Stomach (tissue), 19 donors: Measurements from ENCODE around the gene IFT52. TPM values are rescaled to one million over a fixed set of nuclear protein-coding genes. Genes with fewer than 3 reads are reported as not detected.

Source experiments
- DNase-seq, 2 donors: peaks; one replicate each; pipeline versions ENCODE4 v3.0.0 to v3.0.0-alpha.2; 2013 to 2019
- H3K27ac ChIP-seq, 5 donors: fragments of 200-600 bp in 4 of 5; sonication (generic) in 4 of 5; one replicate each; pipeline ENCODE4 v1.5.1; 2013 to 2019; ENCODE audit warnings: mild to moderate bottlenecking in 1 of 5, moderate library complexity in 1 of 5
- H3K27me3 ChIP-seq, 3 donors: fragments of 200-600 bp; sonication (generic); one replicate each; pipeline ENCODE4 v1.5.1; 2017 to 2019; ENCODE audit warnings: mixed run types in 1 of 3
- H3K36me3 ChIP-seq, 4 donors: fragments of 200-600 bp; sonication (generic); 1 replicate in 3 of 4; 2 replicates in 1 of 4; pipeline ENCODE4 v1.5.1; 2016 to 2019
- H3K4me1 ChIP-seq, 4 donors: fragments of 200-600 bp; sonication (generic); one replicate each; pipeline ENCODE4 v1.5.1; 2016 to 2019
- H3K4me3 ChIP-seq, 4 donors: fragments of 200-600 bp; sonication (generic) in 3 of 4; one replicate each; pipeline ENCODE4 v1.5.1; 2016 to 2019; ENCODE audit warnings: mild to moderate bottlenecking in 1 of 4
- H3K9me3 ChIP-seq, 4 donors: fragments of 200-600 bp; sonication (generic); one replicate each; pipeline ENCODE4 v1.5.1; 2016 to 2019
- EP300 ChIP-seq: sonication (generic); formaldehyde crosslinking; IDR thresholded peaks from one replicate; pipeline ENCODE4 v1.6.1; 2017; ENCODE audit warnings: antibody characterized with exemption
- POLR2A ChIP-seq, 4 donors: fragments of 450-650 bp; IDR thresholded peaks; one replicate each; pipeline ENCODE4 v1.6.1; 2016; ENCODE audit warnings: antibody characterized with exemption in 4 of 4, control low read depth in 2 of 4, mild to moderate bottlenecking in 1 of 4, moderate library complexity in 1 of 4
- POLR2AphosphoS5 ChIP-seq, 3 donors: sonication (generic); formaldehyde crosslinking; IDR thresholded peaks; one replicate each; pipeline ENCODE4 v1.6.1; 2016; ENCODE audit warnings: antibody characterized with exemption in 3 of 3
- WGBS, 5 donors: extraction: QIAGEN DNeasy Blood & Tissue Kit in 3 of 5; methylation state at CpG; one replicate each; pipeline versions ENCODE4 v1.1.5 to v1.1.7; 2013 to 2018; 5-methylcytosine and 5-hydroxymethylcytosine counted together
- intact Hi-C: fragments of 100-400 bp; cut with DNase I; formaldehyde crosslinking; loops from one replicate; pipeline ENCODE4 v1.15.1; 2023; ENCODE audit warnings: low total_unique reads
- long read RNA-seq, 10 donors: transcript quantifications; one replicate each; lab custom pipeline, GENCODE V29; 2026
- polyA plus RNA-seq, 3 donors: library from polyadenylated mRNA; stranded (reverse); fragments of 200-250 nt; gene quantifications; one replicate each; pipeline ENCODE4 v1.2.3, GENCODE V29; 2013
- total RNA-seq, 5 donors: library from RNA; depleted of rRNA; stranded (reverse); fragments of >200 nt; gene quantifications; one replicate each; pipeline versions ENCODE4 v1.1.0 to v1.2.3, GENCODE V29; 2014 to 2016
- TF ChIP-seq, protein P1 (sequence below), 7 experiments: fragments of 450-650 bp in 4 of 7; fragments of 200-600 bp in 3 of 7; sonication (generic) in 3 of 7; IDR thresholded peaks; one replicate each; pipeline ENCODE4 v1.5.1; 2016 to 2019; ENCODE audit warnings: antibody characterized with exemption in 7 of 7, control low read depth in 2 of 7, mild to moderate bottlenecking in 1 of 7
- donor health status: healthy with polysubstance abuse.
- donor health status: Bipolar disorder and iron deficiency.
- donor health status: healthy.

Gene IFT52, protein sequence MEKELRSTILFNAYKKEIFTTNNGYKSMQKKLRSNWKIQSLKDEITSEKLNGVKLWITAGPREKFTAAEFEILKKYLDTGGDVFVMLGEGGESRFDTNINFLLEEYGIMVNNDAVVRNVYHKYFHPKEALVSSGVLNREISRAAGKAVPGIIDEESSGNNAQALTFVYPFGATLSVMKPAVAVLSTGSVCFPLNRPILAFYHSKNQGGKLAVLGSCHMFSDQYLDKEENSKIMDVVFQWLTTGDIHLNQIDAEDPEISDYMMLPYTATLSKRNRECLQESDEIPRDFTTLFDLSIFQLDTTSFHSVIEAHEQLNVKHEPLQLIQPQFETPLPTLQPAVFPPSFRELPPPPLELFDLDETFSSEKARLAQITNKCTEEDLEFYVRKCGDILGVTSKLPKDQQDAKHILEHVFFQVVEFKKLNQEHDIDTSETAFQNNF
- total RNA-seq (10 to 100 TPM in 1 of 5 donors, 1 to 10 TPM in 2, under 1 TPM in 1, not detected in 1; 0.45 to 41.5 (median 6.4) TPM), polyA plus RNA-seq (10 to 100 TPM; 12.9 to 24.9 (median 17.6) TPM)
- long read RNA-seq, donor 1, transcript IFT52-201 (14 exons, 1,757 nt): major isoform, 7 of 8 reads
- long read RNA-seq, donor 1, partial matches to known transcripts: 0 of 8 reads
- long read RNA-seq, donor 1, other reads (novel, unspliced or antisense): 0 of 8 reads
- long read RNA-seq, donor 2, transcript IFT52-202 (14 exons, 1,599 nt): major isoform, 6 of 8 reads
- long read RNA-seq, donor 2, partial matches to known transcripts: 0 of 8 reads
- long read RNA-seq, donor 2, other reads (novel, unspliced or antisense): 0 of 8 reads
- long read RNA-seq, donor 3, partial matches to known transcripts: 0 of 4 reads
- long read RNA-seq, donor 3, other reads (novel, unspliced or antisense): 0 of 4 reads
- long read RNA-seq, donor 4, partial matches to known transcripts: 0 of 1 reads
- long read RNA-seq, donor 4, other reads (novel, unspliced or antisense): 0 of 1 reads
- long read RNA-seq, donor 5, transcript IFT52-201 (14 exons, 1,757 nt): major isoform, 6 of 12 reads
- long read RNA-seq, donor 5, transcript IFT52-202 (14 exons, 1,599 nt): minor isoform, 5 of 12 reads
- long read RNA-seq, donor 5, partial matches to known transcripts: 0 of 12 reads
- long read RNA-seq, donor 5, other reads (novel, unspliced or antisense): 0 of 12 reads
- long read RNA-seq, donor 6, transcript IFT52-201 (14 exons, 1,757 nt): major isoform, 12 of 23 reads
- long read RNA-seq, donor 6, transcript IFT52-202 (14 exons, 1,599 nt): minor isoform, 10 of 23 reads
- long read RNA-seq, donor 6, partial matches to known transcripts: 0 of 23 reads
- long read RNA-seq, donor 6, other reads (novel, unspliced or antisense): 0 of 23 reads
- long read RNA-seq, donor 7, transcript IFT52-201 (14 exons, 1,757 nt): major isoform, 10 of 13 reads
- long read RNA-seq, donor 7, partial matches to known transcripts: 0 of 13 reads
- long read RNA-seq, donor 7, other reads (novel, unspliced or antisense): 0 of 13 reads
- long read RNA-seq, donor 8, transcript IFT52-201 (14 exons, 1,757 nt): major isoform, 6 of 9 reads
- long read RNA-seq, donor 8, partial matches to known transcripts: 0 of 9 reads
- long read RNA-seq, donor 8, other reads (novel, unspliced or antisense): 0 of 9 reads
- long read RNA-seq, donor 9, transcript IFT52-201 (14 exons, 1,757 nt): major isoform, 5 of 16 reads
- long read RNA-seq, donor 9, partial matches to known transcripts: 6 of 16 reads
- long read RNA-seq, donor 9, other reads (novel, unspliced or antisense): 0 of 16 reads
- long read RNA-seq, donor 10, partial matches to known transcripts: 0 of 5 reads
- long read RNA-seq, donor 10, other reads (novel, unspliced or antisense): 0 of 5 reads

DNA sequence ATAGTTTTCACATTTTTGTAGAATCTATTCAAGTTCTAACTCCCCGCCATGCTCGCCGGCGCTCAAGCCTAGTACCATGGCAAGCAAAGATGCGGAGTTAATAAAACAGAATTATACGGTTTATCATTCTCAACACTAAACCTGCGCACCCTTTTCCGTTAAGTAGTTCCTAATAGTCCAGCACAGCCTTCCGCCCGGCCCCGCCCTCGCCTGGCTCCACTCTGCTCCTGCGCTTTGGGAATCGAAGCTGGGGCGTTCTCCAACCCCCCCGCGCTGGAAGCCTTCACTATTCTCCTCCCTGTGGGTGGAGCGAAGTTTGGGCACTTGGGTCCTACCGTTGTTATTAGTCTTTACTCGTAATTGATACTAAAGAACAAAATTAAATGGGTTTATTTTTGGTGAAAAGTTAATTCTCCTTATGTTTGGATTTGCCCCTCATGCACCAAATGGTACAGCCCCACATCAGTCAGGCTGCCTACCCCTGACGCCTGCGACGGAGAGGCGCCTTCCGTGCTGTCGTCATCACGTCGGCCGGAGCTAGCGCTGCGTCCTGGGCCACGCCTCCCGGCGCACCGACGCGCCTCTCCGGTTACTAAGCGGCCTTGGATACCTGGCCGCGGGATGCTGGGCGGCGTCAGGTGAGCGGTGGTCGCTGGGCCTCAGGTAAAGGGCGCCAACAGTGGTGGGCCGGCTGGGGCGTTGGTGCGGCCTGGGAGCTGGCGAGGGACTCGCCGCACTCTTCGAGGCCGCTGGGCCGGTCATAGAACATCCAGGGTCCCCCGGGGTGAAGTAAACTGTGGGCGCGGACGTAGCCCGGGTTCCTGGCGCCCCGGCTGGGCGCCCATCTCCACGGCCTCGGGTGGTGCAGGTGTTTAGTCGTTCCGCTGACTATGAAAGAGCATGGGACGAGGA is at the start of gene IFT52:
IFT52 (plus strand) TSS at position 546 of the 912 bp plus-strand sequence. CDS start 3,762 bp downstream, outside the sequence.
- WGBS, 5 donors: 0 to 1% (median 0%) methylated on average over 37 to 68 of the region's 68 CpGs
- peak within 1 kb of the TSS; percentile 72 to 88 (median 82) for H3K27ac ChIP-seq
- peak; percentile 46 to 81 (median 58) for TF ChIP-seq POLR2AphosphoS5 (IDR thresholded peaks at IDR 0.05)
- no peak for TF ChIP-seq POLR2A (IDR thresholded peaks at IDR 0.05)
- intact Hi-C loops: no loop called here
- peak; percentile 93 to 98 for DNase-seq
- no peaks in the 10 kb centered on the region for H3K9me3 ChIP-seq
- peaks cover 4 to 26% (median 18%) of the 10 kb centered on the region in 4 donors for H3K36me3 ChIP-seq
- H3K4me3 ChIP-seq: peak within 1 kb of the TSS; percentile 81 to 93 (median 89)
- no peaks in the 10 kb centered on the region for H3K27me3 ChIP-seq
- H3K4me1 ChIP-seq: peaks cover 6 to 25% (median 20%) of the 10 kb centered on the region in 4 donors

DNA sequence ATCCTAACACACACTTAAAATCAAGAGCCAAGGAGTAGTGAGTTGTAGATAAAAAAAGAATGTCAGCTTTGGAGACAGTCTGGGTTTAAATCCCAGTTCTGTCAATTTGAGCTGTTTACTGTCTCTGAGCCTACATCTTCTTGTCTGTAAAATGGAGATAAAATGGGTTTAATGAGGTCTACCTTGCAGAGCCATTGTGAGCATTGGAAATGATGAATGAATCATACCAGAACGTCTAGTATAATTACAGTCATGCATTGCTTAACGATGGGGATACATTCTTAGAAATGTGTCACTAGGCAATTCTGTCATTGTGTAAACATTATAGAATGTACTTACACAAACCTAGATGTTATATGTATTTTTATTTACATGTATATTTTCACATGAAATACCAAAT is 49.5 kb upstream of the IFT52 start:
- no peaks in the 10 kb centered on the region for H3K27me3 ChIP-seq
- WGBS, 5 donors: 45 to 76% (median 49%) methylated on average over 2 of the region's 2 CpGs
- H3K27ac ChIP-seq: no peak overlapping the region
- no peak overlapping the region for H3K4me3 ChIP-seq
- no peak for DNase-seq
- H3K36me3 ChIP-seq: peaks cover 0 to 71% (median 23%) of the 10 kb centered on the region in 4 donors
- H3K4me1 ChIP-seq: peaks cover 0 to 5% (median 0%) of the 10 kb centered on the region in 4 donors
- TF ChIP-seq POLR2AphosphoS5 (IDR thresholded peaks at IDR 0.05) (no peak), POLR2A (IDR thresholded peaks at IDR 0.05) (no peak), EP300 (no peak)
- TF ChIP-seq, protein P1, sequence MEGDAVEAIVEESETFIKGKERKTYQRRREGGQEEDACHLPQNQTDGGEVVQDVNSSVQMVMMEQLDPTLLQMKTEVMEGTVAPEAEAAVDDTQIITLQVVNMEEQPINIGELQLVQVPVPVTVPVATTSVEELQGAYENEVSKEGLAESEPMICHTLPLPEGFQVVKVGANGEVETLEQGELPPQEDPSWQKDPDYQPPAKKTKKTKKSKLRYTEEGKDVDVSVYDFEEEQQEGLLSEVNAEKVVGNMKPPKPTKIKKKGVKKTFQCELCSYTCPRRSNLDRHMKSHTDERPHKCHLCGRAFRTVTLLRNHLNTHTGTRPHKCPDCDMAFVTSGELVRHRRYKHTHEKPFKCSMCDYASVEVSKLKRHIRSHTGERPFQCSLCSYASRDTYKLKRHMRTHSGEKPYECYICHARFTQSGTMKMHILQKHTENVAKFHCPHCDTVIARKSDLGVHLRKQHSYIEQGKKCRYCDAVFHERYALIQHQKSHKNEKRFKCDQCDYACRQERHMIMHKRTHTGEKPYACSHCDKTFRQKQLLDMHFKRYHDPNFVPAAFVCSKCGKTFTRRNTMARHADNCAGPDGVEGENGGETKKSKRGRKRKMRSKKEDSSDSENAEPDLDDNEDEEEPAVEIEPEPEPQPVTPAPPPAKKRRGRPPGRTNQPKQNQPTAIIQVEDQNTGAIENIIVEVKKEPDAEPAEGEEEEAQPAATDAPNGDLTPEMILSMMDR (IDR thresholded peaks at IDR 0.05): no peak
- intact Hi-C loops: no loop called here
- H3K9me3 ChIP-seq: no peaks in the 10 kb centered on the region

DNA sequence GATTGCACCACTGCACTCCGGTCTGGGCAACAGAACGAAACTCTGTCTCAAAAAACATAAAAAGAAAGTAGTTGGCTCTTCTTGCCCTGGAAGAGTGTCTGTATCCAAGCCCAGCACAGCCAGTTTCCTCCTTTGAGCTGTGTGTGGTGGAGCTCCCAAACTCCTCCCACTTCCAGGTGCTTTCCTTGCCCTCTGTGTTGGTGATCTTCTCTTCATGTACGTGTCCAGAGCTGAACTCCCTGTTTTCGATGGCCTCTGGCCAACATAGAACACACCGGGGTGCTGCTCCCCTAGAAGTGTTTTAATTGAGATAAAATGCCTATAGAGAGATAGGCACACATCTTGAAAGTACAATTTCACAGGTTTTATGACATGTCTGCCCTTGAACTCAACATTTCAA is 48.6 kb upstream of the IFT52 start:
- TF ChIP-seq EP300 (no peak), POLR2A (IDR thresholded peaks at IDR 0.05) (no peak)
- TF ChIP-seq, protein P1 (IDR thresholded peaks at IDR 0.05): no peak
- no peaks in the 10 kb centered on the region for H3K27me3 ChIP-seq
- peak in 1 of 2 donors; percentile 25 for DNase-seq
- H3K4me3 ChIP-seq: no peak overlapping the region
- H3K9me3 ChIP-seq: no peaks in the 10 kb centered on the region
- H3K36me3 ChIP-seq: peaks cover 0 to 68% (median 15%) of the 10 kb centered on the region in 4 donors
- H3K27ac ChIP-seq: no peak overlapping the region
- 66 to 75% (median 70%) methylated on average over 5 of the region's 5 CpGs for WGBS, 5 donors
- H3K4me1 ChIP-seq: peaks cover 0 to 5% (median 0%) of the 10 kb centered on the region in 4 donors
- intact Hi-C loops: no loop called here
